ENCODE results near the gene FBXO38. TPM values are rescaled to one million over a fixed set of nuclear protein-coding genes. Genes with fewer than 3 reads are reported as not detected.

FBXO38 gene, protein sequence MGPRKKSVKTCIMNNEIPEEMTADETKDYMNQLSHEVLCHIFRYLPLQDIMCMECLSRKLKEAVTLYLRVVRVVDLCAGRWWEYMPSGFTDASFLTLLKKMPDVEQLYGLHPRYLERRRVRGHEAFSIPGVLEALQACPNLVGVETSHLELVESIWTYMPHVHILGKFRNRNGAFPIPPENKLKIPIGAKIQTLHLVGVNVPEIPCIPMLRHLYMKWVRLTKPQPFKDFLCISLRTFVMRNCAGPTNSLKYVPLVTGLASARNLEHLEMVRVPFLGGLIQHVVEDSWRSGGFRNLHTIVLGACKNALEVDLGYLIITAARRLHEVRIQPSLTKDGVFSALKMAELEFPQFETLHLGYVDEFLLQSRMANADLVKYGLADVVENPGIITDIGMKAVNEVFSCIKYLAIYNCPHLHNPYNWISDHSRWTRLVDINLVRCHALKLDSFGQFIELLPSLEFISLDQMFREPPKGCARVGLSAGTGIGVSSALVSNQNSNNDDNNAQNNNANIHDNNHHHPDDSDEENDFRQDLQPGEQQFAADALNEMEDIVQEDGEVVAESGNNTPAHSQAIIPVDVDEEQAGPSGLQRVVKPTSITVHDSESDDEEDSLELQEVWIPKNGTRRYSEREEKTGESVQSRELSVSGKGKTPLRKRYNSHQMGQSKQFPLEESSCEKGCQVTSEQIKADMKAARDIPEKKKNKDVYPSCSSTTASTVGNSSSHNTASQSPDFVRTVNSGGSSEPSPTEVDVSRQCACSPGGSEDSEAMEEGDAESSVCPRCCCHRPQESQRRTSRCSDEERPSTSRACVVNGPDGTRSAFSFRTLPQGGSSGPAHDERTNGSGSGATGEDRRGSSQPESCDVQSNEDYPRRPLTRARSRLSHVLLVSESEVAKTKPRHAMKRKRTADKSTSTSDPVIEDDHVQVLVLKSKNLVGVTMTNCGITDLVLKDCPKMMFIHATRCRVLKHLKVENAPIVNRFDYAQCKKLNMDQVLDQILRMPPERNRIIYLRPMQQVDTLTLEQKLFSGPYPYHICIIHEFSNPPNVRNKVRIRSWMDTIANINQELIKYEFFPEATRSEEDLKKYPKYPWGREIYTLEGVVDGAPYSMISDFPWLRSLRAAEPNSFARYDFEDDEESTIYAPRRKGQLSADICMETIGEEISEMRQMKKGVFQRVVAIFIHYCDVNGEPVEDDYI
- total RNA-seq: 17.2 and 21.1 TPM in 2 replicates

DNA sequence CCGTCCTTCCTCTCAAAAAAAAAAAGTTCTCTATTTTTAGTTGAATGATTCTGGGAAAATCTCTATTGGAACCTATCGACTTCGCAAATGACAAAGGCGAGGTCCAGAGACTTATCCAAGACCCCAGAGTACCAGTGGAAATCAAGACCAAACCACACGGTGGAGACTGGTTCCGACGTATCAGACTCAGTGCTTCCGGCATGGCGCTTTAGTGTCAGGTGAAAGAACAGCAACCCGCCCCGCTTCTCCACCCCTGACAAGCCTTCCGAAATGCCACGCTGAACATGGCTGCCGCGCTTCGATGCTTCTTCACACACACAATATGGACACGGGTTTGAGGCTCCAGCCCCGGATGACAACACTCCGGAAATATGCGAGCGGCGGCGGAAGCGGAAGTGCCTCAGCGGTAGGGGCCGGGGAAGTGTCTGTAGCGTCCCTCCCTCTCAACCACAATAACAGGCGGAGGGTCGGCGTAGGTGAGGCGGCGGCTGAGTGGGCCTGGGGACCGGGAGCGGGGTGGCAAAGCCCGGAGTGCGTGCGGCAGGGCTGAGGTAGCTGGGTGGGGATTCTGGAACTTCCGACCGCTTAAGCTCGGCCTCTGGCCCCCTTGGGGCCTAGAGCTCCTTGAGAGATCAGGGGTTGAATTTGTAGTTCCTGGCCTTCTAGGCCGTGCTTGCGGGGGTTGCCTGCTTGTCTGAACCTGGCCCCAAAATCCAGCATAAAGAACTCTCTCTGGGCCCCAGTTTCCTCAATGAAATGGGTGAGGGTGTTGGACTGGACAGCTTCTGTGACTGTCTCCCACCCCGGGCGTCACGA lies at the start of gene FBXO38:
TSS of gene FBXO38 (plus strand) at position 395 of the 816 bp plus-strand sequence. CDS start 10,819 bp downstream, outside the sequence.

DNA sequence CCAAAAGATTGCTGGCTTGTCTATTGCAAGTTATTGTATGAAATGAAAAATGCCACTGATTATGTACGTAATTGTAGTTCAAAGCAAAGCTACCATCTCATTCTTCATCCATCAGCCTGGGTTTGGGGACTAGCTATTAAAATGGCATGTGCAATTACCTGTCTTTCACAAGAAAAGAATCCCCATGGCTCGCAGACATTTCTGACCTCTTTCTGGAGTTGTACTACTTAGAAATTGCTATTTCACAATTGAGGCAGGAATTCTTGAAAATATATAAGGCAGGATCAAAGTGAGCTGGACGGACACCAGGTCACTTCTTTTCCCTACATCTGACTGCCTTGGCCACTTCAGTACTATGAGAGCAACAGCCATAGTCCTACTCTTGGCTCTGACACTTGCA lies 48.5 kb upstream of the FBXO38 start, which contains the start of gene SPINK9:
TSS of gene SPINK9 (plus strand) at position 301 of the 400 bp plus-strand sequence. CDS start at position 356, 55 bp downstream.

Other genes with a start within 250 kb of the FBXO38 start
- gene SPINK14, start 215.4 kb upstream of the FBXO38 start, total RNA-seq: not detected in 2 replicates
- 10.3 and 28.1 TPM in 2 replicates for gene SPINK6, start 180.9 kb upstream of the FBXO38 start, total RNA-seq
- gene MARCOL, start 145.4 kb upstream of the FBXO38 start, total RNA-seq: not detected in 2 replicates
- not detected in 2 replicates for gene SPINK13, start 115.2 kb upstream of the FBXO38 start, total RNA-seq
- 0.47 TPM in 1 of 2 replicates, not detected in the other for gene SPINK7, start 71.5 kb upstream of the FBXO38 start, total RNA-seq
- not detected in 2 replicates for gene SPINK9, start 48.4 kb upstream of the FBXO38 start, total RNA-seq

Measured in hair follicular keratinocyte (primary cell).